Calu3 (cell line): ENCODE measurements around the gene FYB1. TPM values are rescaled to one million over a fixed set of nuclear protein-coding genes. Genes with fewer than 3 reads are reported as not detected.

ENCODE experiments used
- BruUV-seq: library from RNA; stranded (reverse); fragments of 400-500 nt; replicated peaks from 2 replicates; lab custom pipeline; 2021; lab: Mats Ljungman, UMichigan
- CTCF ChIA-PET: fragments of 300-600 bp; sonication (Branson Sonifier 250); formaldehyde crosslinking; loops from one replicate; lab custom pipeline; 2022; ENCODE audit warnings: antibody characterized with exemption; lab: Charles Lee
- DNase-seq: peaks from one replicate; pipeline ENCODE4 v3.0.0; 2022
- H3K27ac Mint-ChIP-seq: one replicate; pipeline ENCODE4 v1.8.0; 2022; ENCODE audit warnings: mixed read lengths; ENCODE audit not compliant: unreplicated experiment
- H3K27me3 Mint-ChIP-seq: one replicate; pipeline ENCODE4 v1.8.0; 2022; ENCODE audit warnings: mixed read lengths; ENCODE audit not compliant: unreplicated experiment
- H3K36me3 Mint-ChIP-seq: one replicate; pipeline ENCODE4 v1.8.0; 2022; ENCODE audit warnings: mild to moderate bottlenecking, moderate library complexity, mixed read lengths; ENCODE audit not compliant: insufficient read depth, unreplicated experiment
- H3K4me1 Mint-ChIP-seq: one replicate; pipeline ENCODE4 v1.8.0; 2022; ENCODE audit warnings: mild to moderate bottlenecking, low read depth, mixed read lengths; ENCODE audit not compliant: unreplicated experiment
- H3K4me3 Mint-ChIP-seq: one replicate; pipeline ENCODE4 v1.8.0; 2022; ENCODE audit warnings: mild to moderate bottlenecking, low read depth, moderate library complexity, mixed read lengths; ENCODE audit not compliant: unreplicated experiment
- H3K9me3 Mint-ChIP-seq: one replicate; pipeline ENCODE4 v1.8.0; 2022; ENCODE audit warnings: low read depth, mixed read lengths; ENCODE audit not compliant: unreplicated experiment
- CTCF ChIP-seq: fragments of 200-600 bp; IDR thresholded peaks from one replicate; pipeline ENCODE4 v1.8.0; 2022; ENCODE audit warnings: antibody characterized with exemption; ENCODE audit not compliant: unreplicated experiment
- intact Hi-C: fragments of 100-400 bp; cut with micrococcal nuclease; formaldehyde crosslinking; loops from one replicate; pipeline ENCODE4 v1.10.0; 2022; ENCODE audit not compliant: unreplicated experiment
- total RNA-seq: library from RNA; stranded (reverse); gene quantifications from 2 replicates; pipeline ENCODE4 v1.2.3, GENCODE V29; 2022

The FYB1 gene
- total RNA-seq, 1 experiment from 2014 or later = 42.8 TPM

GRCh38 chr5:39249069-39249468 lies 29.7 kb upstream of the FYB1 start:
- no peak for DNase-seq
- Mint-ChIP-seq H3K4me1 (no peaks in the 10 kb centered on the region), H3K4me3 (no peak overlapping the region), H3K27ac (no peak overlapping the region), H3K9me3 (peaks cover 7% of the 10 kb centered on the region), H3K36me3 (no peaks in the 10 kb centered on the region), H3K27me3 (no peaks in the 10 kb centered on the region)
- intact Hi-C loops = no loop called here
- CTCF ChIA-PET = no interaction called here
- no TSS peak for BruUV-seq
- TF ChIP-seq CTCF = no peak

GRCh38 chr5:39240750-39241149 lies 21.4 kb upstream of the FYB1 start:
- no TSS peak for BruUV-seq
- no peaks in the 10 kb centered on the region for H3K27me3 Mint-ChIP-seq
- no peaks in the 10 kb centered on the region for H3K4me1 Mint-ChIP-seq
- no peak overlapping the region for H3K4me3 Mint-ChIP-seq
- no peak for TF ChIP-seq CTCF
- intact Hi-C loops = no loop called here
- DNase-seq = no peak
- CTCF ChIA-PET = interaction anchor here (0.6 kb wide), 1 partner anchor 1165 kb away, joined by 8 read pairs; no protein-coding TSS in a partner anchor
- H3K9me3 Mint-ChIP-seq = peaks cover 6% of the 10 kb centered on the region
- H3K27ac Mint-ChIP-seq = no peak overlapping the region
- no peaks in the 10 kb centered on the region for H3K36me3 Mint-ChIP-seq

GRCh38 chr5:39238366-39239105 lies 19.2 kb upstream of the FYB1 start:
- Mint-ChIP-seq H3K4me3 (no peak overlapping the region), H3K27ac (no peak overlapping the region), H3K36me3 (no peaks in the 10 kb centered on the region), H3K27me3 (no peaks in the 10 kb centered on the region), H3K4me1 (no peaks in the 10 kb centered on the region), H3K9me3 (peaks cover 6% of the 10 kb centered on the region)
- CTCF ChIA-PET = no interaction called here
- no TSS peak for BruUV-seq
- intact Hi-C loops = no loop called here
- no peak for DNase-seq
- no peak for TF ChIP-seq CTCF

GRCh38 chr5:39236718-39237117 lies 17.4 kb upstream of the FYB1 start:
- BruUV-seq = no TSS peak
- H3K4me1 Mint-ChIP-seq = peaks cover 5% of the 10 kb centered on the region
- CTCF ChIA-PET = interaction anchor here (1.5 kb wide), 1 partner anchor 19 kb away, joined by 4 read pairs; no protein-coding TSS in a partner anchor

More at GRCh38 chr5:39236718-39237117, 17.4 kb upstream of the FYB1 start:
- H3K36me3 Mint-ChIP-seq = no peaks in the 10 kb centered on the region
- peaks cover 6% of the 10 kb centered on the region for H3K9me3 Mint-ChIP-seq
- H3K27me3 Mint-ChIP-seq = no peaks in the 10 kb centered on the region
- intact Hi-C loops = no loop called here
- no peak for DNase-seq
- no peak overlapping the region for H3K27ac Mint-ChIP-seq
- H3K4me3 Mint-ChIP-seq = no peak overlapping the region
- TF ChIP-seq CTCF = no peak
